GM12875 (cell line): ENCODE data around the gene NRCAM.

Experiments
- H3K4me3 ChIP-seq: one replicate; pipeline ENCODE4 v1.5.1; 2011; ENCODE audit warnings: low read depth, low read length, control low read depth
- CTCF ChIP-seq: IDR thresholded peaks from 2 replicates; pipeline ENCODE4 v1.5.1; 2011; ENCODE audit warnings: low read depth, mild to moderate bottlenecking, control low read depth, inconsistent platforms, low read length, moderate library complexity, borderline replicate concordance; ENCODE audit not compliant: insufficient read depth

Gene NRCAM

GRCh38 chr7:108457871-108458270, 1.6 kb upstream of the NRCAM start:
- no peak overlapping the region for H3K4me3 ChIP-seq
- no peak for TF ChIP-seq CTCF

GRCh38 chr7:108456845-108457540, 757 bp upstream of the NRCAM start:
- no peak for TF ChIP-seq CTCF
- peak overlapping the region; percentile 82 for H3K4me3 ChIP-seq

GRCh38 chr7:108455551-108455997, 662 bp downstream of the NRCAM start:
- no peak for TF ChIP-seq CTCF
- H3K4me3 ChIP-seq: peak overlapping the region; percentile 82

- TF ChIP-seq CTCF: no peak
- H3K4me3 ChIP-seq: peak overlapping the region; percentile 82
These were observed 1.3 kb downstream of the NRCAM start for GRCh38 chr7:108454674-108455550.

- H3K4me3 ChIP-seq: peak overlapping the region; percentile 82
- no peak for TF ChIP-seq CTCF
These were observed 1.9 kb downstream of the NRCAM start for GRCh38 chr7:108454317-108454673.

GRCh38 chr7:108453320-108453719, 2.9 kb downstream of the NRCAM start:
- no peak overlapping the region for H3K4me3 ChIP-seq
- TF ChIP-seq CTCF: no peak
